ENCODE data around the gene ATP2A1.
"Not testable (repeated sequence)": the region's sequence is repeated elsewhere in the genome, so short reads cannot be mapped to it uniquely, and the experiment has no call there.

ATP2A1 gene

DNA sequence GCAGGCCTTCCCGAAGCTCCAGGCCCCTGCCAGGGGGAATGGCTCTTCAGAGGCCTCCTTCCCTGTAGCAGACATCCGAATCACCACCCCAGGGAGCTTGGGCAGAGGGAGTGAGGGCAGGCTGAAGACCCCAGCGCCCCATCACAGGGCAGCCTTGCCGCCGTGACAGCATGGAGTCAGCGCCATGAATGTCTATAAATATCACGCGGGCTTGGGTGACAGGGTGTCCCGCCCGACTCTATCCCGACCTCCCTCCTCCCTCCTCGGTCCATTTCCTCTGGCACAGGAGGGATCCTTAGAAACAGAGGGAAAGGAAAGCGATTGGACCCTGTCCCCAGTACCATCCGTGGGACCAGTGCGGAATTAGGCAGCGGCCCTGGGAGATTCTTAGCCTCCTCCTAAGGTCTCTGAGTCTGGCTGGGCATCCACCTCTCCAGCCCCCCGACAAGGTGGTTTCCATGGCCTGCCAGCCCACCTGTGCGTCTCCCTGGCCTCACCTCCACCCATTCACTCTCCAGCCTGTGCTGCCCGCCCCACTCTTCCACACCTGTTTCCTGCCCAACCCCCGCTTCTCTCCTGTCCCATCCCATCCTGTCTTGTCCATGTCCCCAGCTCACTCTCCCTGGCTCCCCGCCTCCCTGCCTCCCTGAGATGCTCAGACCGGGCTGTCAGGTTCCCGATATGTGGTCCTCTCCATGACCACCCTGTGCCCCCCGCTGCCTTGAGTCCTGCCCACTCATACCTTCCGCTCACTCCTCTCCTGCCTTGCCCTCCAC, 5.1 kb downstream of the ATP2A1 start:
- no peak for DNase-seq

DNA sequence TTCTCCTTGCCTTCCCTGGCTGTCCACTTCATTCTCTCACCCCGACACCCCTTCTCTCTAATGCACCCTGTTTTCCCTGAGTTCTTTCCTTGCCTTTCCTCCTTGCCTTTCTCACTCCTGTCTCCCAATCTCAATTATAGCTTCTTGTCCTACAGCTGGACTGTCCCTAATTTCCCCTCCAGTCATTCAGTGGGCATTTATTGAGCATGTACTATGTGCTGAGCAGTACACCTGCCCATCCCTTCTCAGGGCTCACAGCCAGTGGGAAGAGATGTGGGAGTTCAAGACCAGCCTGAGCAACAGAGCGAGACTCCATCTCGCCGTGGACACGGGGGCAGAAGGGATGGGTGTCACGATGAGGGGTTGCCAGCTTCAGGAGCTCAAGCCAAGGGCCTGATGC, 5.8 kb downstream of the ATP2A1 start:
- DNase-seq = no peak

DNA sequence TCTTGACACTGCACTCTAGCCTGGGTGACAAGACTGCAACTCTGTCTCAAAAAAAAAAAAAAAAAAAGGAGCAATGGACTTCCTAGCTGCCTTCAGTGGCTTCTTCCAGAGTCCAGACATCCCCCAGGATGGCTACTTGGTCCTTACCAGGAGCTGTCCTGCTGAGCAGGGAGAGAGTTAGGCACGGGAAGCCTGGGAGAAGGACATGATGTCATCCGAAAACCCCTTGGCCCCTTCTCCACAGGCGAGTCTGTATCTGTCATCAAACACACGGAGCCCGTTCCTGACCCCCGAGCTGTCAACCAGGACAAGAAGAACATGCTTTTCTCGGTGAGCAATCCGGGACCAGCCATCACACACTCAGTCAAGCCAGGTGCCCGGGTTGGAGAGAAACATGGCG, 8.7 kb downstream of the ATP2A1 start:
- DNase-seq = no peak

DNA sequence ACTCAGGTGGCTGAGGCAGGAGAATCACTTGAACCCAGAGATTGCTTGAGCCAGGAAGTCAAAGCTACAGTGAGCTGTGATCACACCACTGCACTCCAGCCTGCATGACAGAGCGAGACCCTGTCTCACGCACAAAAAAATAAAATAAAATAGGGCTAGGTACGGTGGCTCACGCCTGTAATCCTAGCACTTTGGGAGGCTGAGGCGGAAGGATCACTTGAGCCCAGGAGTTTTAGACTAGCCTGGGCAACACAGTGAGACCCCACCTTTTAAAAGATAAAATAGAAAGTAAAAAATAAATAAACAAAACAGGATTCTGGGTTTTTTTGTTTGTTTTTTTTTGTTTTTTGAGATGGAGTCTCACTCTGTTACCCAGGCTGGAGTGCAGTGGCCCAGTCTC, 12.1 kb downstream of the ATP2A1 start:
- DNase-seq = not testable (repeated sequence)

DNA sequence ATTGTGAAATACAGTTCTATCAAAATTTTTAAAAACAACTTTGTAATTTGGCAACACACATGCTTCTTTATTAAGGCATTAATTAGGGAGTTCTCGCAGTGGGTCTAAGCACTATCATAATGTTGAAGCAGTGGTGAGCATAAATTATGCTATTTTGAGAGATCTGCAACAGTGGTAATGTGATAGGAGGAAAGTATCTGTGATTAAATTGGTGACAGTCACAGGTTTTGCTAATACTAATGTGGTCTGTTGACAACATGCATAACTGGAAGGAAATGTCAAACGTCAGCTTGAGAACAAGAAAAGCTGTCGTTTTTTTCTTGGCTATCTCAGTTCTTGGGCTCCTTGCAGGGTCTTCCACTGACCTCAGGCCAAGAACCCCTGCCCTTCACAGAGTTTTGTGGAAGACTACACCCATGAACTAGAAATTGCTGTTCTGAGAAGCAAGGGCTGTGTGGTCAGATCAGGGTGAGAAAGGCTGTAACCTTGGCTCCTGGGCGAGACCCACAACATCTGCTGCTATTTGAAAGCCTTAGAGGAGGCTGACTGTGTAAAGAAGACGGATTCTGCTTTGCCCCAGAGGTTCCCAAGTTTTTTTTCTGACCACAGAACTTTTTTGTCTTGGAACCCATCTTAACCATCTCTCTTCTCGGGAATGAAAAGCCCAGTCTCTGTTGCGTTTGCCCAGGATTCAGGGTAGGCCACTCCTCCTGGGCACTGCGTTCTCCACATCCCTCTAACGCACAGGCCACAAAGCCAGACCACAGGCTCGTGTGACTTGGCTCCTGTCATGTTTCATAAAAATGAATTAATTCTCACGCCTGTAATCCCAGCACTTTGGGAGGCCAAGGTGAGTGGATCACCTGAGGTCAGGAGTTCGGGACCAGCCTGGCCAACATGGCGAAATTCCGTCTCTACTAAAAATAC, 13.9 kb downstream of the ATP2A1 start:
- DNase-seq = no peak

DNA sequence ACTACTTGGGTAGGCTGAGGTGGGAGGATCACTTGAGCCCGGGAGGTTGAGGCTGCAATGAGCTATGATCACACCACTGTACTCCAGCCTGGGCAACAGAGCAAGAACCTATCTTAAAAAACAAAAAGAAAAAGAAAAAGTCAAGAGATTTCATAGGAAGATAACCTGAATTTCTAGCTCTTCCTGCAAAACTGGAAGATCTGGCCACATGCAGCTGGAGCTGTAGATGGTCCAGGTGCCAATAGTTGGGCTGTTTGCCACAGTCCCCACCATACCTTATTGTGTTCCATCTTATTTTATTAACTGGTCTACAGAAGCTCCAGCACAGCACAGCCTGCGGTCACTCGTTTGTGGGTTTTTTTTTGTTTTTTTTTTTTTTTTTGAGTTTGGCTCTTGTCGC, 15.0 kb downstream of the ATP2A1 start:
- no peak for DNase-seq

DNA sequence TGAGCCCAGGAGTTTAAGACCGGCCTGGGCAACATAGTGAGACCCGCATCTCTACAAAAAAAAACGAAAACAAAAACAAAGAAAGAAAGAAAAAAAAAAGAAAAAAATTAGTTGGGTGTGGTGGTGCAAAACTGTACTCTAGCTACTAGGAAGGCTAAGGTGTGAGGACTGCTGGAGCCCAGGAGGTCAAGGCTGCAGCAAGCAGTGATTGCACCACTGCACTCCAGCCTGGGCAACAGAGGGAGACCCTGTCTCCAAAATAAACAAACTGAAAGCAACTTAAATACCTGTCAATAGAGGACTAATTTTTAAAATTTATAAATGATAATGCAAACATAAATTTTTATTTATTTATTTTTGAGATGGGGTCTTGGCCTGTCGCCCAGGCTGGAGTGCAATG, 17.3 kb downstream of the ATP2A1 start:
- DNase-seq = no peak

DNA sequence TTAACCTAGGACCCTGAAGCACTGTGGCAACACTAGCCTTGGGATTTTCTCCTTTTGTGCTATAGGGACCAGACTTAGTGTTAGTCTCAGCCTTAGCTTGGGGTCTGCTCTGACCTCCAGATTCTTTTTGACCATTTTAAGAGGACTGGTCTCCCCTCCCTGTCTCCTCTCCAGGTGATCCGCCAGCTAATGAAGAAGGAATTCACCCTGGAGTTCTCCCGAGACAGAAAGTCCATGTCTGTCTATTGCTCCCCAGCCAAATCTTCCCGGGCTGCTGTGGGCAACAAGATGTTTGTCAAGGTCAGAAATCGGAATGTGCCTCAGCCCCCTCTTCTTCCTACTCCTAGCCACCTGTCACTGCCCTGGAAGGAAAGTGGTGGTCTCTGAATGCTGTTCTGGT, 19.5 kb downstream of the ATP2A1 start:
- no peak for DNase-seq

DNA sequence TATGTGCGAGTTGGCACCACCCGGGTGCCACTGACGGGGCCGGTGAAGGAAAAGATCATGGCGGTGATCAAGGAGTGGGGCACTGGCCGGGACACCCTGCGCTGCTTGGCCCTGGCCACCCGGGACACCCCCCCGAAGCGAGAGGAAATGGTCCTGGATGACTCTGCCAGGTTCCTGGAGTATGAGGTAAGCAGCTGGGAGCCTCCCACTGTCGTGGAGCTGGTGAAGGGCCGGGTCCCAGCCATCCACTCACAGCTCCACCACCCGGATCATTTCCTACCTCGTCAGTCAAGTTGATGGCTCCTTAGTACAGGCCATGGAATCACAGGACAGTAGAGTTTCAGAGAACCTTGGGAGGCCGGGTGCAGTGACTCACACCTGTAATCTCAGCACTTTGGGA, 20.0 kb downstream of the ATP2A1 start:
- DNase-seq = no peak

DNA sequence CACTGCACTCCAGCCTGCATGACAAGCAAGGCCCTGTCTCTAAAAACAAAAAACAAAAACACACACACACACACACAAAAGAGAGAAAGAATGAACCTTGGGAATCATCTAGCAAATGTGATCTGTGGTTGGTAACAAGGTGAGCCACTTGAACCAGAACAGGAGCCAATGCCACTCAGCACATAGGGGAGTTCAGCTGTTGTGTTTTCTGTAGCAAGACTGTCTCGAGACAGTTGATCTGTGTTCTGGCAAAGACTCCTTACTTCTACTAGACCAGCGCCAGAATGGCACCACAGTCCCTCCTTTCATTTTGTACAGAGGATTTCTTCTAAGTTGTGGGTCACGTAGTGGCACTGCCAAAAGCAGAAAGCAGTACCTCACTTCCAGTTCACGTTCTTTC, 20.7 kb downstream of the ATP2A1 start:
- DNase-seq = no peak

DNA sequence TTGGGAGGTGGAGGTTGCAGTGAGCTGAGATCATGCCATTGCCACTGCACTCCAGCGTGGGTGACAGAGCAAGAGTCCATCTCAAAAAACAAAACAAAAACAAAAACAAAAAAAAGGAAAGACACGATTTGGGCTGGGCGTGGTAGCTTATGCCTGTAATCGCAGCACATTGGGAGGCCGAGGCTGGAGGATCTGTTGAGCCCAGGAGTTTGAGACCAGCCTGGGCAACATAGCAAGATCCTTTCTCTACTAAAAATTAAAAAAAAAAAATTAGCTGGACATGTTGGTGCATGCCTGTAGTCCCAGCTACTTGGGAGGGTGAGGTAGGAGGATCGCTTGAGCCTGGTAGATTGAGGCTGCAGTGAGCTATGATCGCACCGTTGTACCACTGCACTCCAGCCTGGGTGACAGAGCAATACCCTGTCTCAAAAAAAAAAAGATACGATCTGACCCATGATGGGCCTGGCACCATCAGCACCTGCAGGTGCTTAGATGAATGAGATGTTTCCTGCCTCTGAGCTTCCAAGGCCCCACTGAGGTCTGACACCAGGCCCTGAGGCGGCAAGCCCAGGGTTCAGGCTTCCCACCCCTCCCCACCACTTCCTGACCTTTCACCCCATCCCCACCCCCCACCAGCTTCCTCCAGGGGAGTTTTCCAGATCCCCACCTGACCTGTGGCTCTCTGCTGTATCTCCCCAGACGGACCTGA, 21.7 kb downstream of the ATP2A1 start:
- DNase-seq = no peak

DNA sequence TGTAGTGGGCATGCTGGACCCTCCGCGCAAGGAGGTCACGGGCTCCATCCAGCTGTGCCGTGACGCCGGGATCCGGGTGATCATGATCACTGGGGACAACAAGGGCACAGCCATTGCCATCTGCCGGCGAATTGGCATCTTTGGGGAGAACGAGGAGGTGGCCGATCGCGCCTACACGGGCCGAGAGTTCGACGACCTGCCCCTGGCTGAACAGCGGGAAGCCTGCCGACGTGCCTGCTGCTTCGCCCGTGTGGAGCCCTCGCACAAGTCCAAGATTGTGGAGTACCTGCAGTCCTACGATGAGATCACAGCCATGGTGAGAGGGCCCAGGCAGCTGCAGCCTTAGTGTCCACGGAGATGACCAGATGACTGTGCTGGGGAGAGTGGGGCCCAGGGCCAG, 22.3 kb downstream of the ATP2A1 start:
- DNase-seq = no peak

DNA sequence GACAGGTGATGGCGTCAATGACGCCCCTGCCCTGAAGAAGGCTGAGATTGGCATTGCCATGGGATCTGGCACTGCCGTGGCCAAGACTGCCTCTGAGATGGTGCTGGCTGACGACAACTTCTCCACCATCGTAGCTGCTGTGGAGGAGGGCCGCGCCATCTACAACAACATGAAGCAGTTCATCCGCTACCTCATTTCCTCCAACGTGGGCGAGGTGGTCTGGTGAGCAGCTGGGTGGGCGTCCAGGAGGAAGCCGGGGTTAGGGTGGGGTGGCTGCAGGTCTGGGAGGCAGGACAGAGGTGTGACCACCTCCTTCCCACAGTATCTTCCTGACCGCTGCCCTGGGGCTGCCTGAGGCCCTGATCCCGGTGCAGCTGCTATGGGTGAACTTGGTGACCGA, 23.6 kb downstream of the ATP2A1 start:
- DNase-seq = no peak

DNA sequence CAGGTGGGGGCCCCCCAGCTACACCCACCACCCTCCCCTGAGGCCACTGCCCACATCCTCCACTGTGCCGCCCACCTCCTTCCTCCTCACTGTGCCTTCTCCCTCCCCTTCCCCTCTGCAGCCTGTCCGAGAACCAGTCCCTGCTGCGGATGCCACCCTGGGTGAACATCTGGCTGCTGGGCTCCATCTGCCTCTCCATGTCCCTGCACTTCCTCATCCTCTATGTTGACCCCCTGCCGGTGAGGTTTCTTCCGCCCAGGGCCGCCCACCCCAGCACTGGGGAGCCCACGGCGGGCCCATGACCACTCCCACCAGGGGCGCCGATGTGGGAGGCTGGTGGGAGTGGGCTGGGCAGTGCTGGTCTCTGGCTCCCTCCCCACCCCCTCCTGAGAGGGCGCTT, 24.6 kb downstream of the ATP2A1 start:
- DNase-seq = no peak

DNA sequence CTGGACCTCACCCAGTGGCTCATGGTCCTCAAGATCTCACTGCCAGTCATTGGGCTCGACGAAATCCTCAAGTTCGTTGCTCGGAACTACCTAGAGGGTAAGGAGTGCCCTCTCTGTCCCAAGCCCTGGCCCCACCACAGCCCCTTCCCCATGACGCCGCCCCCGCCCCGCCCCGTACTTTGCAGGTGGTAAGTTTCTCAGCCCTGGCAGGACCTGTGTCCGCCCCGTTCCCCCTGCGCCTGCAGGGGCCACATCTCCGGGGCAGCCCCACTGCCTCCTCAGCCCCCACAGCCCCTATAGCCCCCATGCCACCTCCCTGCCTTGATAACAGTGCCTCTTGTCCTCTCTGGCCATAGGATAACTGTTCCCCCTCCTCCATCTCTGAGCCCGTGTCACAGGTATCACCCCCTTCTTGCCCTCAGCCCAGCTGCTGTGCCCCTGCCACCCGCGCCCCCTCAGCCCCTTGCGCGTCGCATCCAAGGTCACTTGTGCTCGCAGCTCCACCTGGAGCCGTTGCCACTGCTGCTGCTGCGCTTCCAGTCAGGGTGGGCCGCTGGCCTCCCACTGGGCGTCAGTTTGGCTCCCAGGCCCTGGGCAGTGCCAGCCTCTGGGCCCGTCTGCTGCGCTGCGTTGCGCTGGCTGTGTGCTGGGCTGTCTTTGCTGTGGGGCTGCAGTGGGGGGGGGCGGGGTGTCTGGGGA, 25.2 kb downstream of the ATP2A1 start:
- DNase-seq = no peak

DNA sequence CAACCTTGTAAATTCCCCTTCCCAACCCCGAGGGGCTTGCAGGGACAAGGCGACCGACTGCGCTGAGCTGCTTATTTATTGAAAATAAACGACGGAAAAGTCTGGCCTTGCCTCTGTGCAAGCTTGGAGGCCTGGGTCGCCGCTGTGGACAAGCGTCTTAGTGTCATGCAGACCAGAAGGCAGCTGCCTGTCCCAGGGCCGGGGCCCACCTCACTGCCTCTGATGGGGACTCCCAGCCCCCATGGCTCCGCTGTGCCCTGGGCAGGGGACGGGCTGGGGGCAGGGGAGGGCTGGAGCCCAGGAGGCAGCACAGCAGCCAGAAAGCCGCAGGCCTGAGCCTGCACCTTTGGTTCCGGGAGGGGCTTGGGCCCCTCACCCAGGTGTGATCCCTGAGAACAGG, 26.1 kb downstream of the ATP2A1 start:
- no peak for DNase-seq

DNA sequence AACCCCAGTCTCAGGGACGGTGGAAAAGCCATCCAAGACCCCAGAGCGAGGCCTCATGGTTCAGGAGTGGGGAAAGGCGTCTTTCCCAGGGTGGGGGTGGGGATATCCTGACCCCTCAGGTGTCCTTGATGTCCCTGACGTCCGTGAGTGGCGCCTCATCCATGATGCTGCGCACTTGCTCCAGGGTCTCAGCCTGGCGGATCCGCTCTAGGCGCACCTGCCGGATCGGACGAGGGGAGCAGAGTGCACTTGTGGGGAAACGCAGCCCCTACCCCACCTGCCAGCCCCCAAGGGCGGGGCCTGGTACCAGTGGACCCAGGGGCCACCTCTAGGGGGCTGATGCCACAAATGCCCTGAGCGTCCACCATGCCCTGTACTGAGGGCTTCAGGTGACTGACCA, 26.5 kb downstream of the ATP2A1 start:
- no peak for DNase-seq

DNA sequence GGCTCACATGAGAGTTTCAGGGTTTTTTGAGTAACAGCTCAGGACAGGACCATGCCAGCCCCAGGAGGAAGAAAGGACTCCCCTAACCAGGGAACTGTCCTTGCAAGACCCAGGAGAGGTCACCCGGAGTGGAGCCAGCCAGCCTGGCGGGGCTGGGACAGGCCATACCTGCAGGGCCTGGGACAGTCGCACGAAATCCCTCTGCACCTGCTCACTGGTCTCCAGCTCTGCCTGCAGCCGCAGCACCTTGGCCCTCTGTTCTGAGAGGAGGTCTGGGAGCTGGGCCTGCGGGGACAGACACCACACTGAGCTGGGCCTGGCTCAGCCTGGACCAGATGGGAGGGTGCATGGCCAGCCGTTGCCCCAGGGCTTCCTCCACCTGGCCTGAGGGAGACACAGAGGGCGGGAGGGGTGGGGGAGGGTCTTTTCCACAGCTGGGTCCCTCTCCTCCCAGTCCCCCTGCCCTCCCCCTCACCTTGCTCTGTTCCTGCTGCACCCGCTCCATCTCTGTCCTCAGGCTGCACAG, 27.0 kb downstream of the ATP2A1 start:
- DNase-seq = no peak

DNA sequence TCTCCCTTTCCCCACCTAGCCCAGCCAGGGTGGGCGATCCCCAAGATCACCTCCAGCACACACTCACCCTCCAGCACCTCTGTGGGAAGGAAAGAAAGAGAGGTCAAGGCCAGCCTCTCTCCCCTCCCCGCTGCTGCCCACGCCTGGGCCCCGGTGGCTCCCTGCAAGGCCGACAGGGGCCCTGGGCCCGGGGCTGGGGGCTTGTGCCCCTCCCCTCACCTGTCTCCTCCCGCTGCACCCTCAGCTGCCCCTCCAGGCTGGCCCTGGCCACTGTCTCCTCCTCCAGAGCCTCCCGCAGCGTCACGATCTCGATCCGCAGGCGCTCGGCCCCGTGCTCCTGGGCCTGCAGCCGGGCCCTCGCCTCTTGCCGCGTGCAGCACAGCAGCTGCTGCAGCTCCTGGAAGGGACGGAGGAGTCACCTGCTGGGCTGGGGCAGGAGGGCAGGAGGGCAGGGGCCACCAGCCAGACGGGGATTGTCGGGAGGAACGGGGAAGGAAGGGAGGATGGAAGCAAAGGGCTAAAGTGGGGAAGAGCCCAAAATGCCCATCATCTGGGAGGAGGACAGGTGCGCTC, 27.6 kb downstream of the ATP2A1 start:
- no peak for DNase-seq

DNA sequence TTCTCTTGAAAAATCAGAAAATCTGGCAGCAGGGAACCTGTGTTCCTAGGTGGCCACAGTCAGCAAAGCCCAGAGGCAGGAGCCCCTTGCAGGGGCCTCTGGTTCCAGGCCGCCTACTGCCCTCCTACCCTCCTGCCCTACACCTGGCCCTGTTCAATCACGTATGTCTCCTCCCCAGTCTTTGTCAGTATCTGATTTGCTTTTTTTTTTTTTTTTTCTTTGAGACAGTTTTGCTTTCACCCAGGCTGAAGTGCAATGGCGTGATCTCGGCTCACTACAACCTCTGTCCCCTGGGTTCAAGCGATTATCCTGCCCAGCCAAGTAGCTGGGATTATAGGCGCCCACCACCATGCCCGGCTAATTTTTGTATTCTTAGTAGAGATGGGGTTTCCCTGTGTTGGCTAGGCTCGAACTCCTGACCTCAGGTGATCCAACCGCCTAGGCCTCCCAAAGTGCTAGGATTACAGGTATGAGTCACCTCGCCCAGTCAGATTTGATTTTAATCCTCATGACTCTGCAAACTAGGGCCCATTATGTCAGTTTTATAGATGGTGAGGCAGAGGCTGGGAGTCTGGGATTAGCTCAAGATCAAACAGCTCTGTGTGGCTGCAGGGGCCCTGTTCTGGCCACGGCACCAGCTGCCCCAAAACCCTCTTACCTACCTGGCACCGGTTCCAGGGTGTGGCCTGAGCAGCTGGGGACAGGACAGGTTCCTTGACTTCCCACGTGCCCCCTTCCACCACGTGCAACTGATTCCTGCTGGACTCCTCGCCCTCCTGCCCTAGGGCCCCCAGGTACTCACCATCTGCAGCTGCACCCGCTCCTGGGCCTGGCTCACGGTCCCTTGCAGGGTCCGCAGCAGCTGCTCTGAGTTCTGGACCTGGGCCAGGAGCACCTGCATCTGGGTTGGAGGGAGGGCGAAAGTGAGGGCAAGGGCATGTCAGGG, 32.1 kb downstream of the ATP2A1 start:
- no peak for DNase-seq

DNA sequence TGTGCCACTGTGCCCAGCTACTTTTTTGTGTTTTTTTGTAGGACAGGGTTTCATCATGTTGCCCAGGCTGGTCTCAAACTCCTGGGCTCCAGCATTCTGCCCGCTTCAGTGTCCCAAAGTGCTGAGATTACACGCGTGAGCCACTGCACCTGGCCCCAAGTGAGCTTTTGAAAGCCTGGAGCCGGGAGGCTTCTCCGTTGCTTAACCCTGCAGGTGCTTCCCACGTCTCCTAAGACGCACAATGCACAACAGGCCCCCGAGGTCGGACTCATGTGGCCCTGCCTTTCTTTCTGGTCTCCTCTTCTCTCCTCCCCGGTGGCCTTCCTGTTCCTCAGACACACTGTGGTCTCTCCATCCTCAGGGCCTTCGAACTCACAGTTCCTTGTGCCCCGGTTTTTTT, 34.3 kb downstream of the ATP2A1 start:
- no peak for DNase-seq

Measured in NCI-H345 (cell line).